ENCODE data around the gene OPHN1. TPM values are rescaled to one million over a fixed set of nuclear protein-coding genes. Genes with fewer than 3 reads are reported as not detected.

The OPHN1 gene, protein sequence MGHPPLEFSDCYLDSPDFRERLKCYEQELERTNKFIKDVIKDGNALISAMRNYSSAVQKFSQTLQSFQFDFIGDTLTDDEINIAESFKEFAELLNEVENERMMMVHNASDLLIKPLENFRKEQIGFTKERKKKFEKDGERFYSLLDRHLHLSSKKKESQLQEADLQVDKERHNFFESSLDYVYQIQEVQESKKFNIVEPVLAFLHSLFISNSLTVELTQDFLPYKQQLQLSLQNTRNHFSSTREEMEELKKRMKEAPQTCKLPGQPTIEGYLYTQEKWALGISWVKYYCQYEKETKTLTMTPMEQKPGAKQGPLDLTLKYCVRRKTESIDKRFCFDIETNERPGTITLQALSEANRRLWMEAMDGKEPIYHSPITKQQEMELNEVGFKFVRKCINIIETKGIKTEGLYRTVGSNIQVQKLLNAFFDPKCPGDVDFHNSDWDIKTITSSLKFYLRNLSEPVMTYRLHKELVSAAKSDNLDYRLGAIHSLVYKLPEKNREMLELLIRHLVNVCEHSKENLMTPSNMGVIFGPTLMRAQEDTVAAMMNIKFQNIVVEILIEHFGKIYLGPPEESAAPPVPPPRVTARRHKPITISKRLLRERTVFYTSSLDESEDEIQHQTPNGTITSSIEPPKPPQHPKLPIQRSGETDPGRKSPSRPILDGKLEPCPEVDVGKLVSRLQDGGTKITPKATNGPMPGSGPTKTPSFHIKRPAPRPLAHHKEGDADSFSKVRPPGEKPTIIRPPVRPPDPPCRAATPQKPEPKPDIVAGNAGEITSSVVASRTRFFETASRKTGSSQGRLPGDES
- total RNA-seq = 5.9 and 11.9 TPM in 2 replicates

DNA sequence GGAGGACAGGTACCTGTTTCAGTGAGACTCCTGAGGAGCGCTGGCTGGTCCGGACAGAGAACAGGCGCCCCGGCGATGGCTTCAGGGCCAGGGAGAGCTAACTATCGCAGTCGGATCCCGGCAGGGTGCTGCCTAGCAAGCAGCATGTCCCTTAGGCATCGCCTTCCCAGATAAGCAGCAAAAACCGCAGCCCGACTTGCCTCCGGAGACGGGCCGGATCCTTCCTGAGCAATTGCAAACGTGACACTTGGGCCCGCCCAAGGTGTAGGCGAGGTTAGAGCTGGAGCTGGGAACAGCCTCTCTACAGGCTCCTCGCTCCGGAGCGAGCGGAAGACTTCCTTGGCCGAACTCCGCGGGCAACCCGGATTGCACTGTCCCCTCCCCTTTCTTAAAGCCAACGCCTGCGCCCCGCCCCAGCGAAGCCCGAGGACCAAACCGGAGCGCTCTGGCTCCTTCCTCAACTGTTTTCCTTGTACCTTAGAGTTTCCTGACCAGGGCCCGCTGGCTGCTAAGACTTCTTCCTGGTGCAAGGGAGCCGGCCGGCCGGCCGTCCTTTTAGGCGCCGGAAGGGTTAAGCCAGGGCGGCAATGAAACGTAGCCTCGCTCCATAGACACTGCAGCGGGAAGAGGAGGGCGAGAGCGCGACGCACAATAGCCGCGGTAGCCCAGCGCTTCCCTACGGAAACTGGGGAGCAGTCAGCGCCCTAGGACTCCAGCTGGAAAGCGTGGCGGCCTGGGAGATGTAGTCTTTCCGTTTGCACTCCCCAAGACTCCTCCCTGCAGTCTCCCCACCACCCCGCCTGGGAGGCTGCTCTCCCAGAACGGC, at the start of gene OPHN1:
Gene OPHN1, minus strand, starts transcription at position 341 of the 826 bp plus-strand sequence. CDS start 475 bp downstream, outside the sequence.

Other genes starting within 250 kb of the OPHN1 start
- gene YIPF6, start 65.6 kb upstream of the OPHN1 start, total RNA-seq = 34.8 and 40.2 TPM in 2 replicates
- 1.6 and 3.1 TPM in 2 replicates for gene STARD8, start 214.2 kb upstream of the OPHN1 start, total RNA-seq

All from smooth muscle cell of the pulmonary artery (primary cell).